ENCODE data around the gene FRZB. TPM values are rescaled to one million over a fixed set of nuclear protein-coding genes. Genes with fewer than 3 reads are reported as not detected.

FRZB gene, protein sequence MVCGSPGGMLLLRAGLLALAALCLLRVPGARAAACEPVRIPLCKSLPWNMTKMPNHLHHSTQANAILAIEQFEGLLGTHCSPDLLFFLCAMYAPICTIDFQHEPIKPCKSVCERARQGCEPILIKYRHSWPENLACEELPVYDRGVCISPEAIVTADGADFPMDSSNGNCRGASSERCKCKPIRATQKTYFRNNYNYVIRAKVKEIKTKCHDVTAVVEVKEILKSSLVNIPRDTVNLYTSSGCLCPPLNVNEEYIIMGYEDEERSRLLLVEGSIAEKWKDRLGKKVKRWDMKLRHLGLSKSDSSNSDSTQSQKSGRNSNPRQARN
- total RNA-seq, result under 0.01 TPM in 2 replicates

DNA sequence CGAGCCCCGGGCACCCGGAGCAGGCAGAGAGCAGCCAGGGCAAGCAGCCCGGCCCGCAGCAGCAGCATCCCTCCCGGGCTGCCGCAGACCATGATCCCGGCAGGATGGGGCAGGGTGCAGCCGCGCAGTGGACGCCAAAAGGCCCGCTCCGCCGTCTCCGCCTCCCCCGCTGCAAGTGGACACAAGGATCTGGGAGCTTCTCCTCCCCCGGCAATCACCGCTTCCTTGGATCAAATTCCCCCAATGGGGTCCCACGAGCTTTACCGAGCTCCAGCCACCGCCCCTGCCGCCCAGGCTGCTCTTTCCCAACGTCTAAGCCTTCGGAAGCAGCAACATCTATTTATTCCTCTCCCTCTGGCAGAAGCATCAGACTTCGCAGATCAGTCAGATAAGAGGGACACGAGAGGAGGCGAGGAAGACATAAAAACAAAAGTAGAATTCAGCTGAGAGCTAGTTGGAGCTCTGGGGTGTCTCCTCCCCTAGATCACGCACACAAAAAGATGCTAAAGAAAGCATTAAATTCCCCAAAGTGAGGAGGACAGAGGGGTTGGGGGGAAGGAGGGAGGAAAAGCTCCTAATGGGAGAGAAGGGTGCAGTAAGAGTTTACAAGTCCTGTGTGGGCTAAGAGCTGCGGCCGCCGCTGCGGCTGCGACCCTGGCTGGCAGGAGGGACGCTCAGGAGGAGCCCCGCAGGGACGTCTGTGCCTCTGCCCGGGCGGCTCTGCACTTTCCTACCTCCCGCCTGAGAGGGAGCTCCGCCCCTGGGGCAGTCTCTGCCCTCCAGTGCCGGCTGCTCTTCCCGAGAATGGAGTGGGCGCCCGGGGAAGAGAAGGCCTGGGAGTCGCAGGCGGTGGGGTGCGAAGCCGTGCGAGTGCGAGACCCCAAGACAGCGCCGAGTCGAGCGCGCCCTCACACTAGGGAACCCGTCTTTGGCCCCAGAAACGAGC lies at the start of gene FRZB:
Gene FRZB (minus strand): TSS at position 177 of the 946 bp plus-strand sequence. CDS start 85 bp downstream, at position 92.

Other genes starting within 250 kb of the FRZB start
- gene DNAJC10, start 150.4 kb downstream of the FRZB start, total RNA-seq, result 153 and 174 TPM in 2 replicates
- 348 and 413 TPM in 2 replicates for gene NCKAP1, start 171.8 kb upstream of the FRZB start, total RNA-seq
- gene DUSP19, start 212.1 kb upstream of the FRZB start, total RNA-seq, result 0.34 and 1.1 TPM in 2 replicates